GM18520 (cell line): ENCODE measurements around the gene JAK2.
"Not testable (repeated sequence)": the region's sequence is repeated elsewhere in the genome, so short reads cannot be mapped to it uniquely, and the experiment has no call there.

ENCODE experiments used
- ATAC-seq: cut with Tn5 transposase; IDR thresholded peaks from one replicate; pipeline ENCODE4 v1.9.1; 2021; ENCODE audit not compliant: unreplicated experiment

The JAK2 gene

DNA sequence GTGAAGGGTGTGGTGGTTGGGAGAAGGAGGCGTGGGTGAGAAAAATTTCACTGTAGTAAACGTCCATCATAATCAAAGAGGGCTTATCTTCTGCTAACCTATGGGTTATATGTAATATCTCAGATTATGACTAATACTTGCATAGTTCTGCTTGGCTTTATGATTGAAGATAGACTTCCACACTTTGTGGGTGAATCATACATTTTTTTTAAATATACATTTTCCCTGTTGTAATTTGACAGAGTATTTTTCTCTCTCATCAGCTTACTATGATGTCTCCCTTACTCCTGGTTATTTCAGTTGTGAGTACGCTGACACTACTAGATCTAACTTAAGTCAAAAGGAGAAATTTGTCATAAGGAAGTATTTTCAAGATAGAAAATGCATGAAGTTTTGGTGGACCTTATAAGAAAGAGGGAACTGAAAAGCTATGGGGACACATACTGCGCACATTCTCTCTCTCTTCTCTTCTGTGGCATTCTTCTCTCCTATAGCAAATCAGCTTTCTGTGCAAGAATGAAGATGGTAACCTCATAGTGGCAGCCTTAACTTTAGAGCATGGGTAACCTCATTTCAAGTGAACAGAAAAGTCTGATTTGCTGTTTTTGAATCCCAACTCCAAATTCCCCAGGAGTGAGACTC lies 4.9 kb upstream of the JAK2 start:
- no peak for ATAC-seq

DNA sequence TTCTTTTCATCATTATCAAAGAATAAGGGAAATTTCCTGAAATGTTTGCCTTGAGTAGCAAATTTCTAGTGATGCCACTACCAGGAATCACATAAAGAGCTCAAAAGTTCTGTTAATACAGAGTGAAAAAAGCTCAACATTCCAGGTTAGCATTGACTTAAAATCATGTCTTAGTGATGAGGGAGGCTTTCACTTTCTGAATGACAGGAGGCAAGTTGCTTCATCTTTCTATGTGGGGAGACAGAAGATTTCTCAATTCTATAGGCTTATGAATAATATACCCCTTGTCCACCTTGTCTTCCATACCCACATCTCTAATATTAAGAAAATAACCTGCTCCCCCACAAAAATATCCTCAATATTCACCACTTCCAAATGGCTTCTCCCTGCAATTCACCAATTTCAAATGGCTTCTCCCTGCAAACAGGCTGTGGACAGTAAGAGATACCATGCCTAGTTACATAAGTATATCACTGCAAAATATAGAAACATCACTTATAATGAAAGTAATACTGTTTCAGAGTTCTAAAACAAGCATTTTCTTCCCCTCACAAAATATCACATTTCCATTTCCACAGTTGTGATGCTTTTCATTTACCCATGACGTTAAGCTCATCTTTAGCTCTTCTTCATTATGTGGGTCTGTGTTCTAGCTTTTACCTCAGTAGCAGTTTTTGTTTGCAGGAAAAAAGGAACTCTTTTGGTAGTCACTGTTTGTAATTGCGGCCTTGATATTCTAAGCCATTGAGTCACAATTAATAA lies 2.2 kb upstream of the JAK2 start:
- ATAC-seq, result no peak

GRCh38 chr9:4983601-4984165 lies 1.4 kb upstream of the JAK2 start:
- no peak for ATAC-seq

- no peak for ATAC-seq
These were observed 876 bp upstream of the JAK2 start for GRCh38 chr9:4984171-4984620.

DNA sequence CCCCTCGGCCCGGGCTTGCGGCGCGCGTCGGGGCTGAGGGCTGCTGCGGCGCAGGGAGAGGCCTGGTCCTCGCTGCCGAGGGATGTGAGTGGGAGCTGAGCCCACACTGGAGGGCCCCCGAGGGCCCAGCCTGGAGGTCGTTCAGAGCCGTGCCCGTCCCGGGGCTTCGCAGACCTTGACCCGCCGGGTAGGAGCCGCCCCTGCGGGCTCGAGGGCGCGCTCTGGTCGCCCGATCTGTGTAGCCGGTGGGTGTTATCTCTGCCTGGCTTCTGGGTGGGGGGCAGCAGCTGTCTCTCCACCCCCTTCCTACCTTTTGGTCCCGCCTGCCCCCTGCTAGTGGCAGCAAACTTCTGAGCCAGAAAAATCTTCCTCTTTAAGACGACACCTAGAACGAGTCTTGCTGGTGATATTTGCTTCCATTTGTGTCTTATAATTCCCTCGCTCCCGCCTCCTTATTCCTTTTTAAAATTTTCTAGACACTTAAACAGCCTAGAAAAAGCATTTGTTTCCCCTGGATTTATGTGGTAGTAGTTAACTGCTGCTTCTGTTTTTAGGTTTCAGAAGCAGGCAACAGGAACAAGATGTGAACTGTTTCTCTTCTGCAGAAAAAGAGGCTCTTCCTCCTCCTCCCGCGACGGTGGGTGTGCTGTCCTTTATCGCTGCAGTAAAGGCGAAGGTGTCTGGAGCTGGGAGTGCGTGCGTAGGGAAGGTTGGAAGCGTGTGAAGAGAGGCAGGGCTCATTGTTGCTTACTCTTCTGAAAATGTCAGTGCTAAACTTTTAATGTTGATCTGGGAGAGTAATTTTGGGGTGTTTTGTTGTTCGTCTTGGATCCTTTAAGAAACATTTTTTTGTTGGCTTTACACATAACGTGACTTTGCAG lies 554 bp downstream of the JAK2 start:
- ATAC-seq, result no peak

DNA sequence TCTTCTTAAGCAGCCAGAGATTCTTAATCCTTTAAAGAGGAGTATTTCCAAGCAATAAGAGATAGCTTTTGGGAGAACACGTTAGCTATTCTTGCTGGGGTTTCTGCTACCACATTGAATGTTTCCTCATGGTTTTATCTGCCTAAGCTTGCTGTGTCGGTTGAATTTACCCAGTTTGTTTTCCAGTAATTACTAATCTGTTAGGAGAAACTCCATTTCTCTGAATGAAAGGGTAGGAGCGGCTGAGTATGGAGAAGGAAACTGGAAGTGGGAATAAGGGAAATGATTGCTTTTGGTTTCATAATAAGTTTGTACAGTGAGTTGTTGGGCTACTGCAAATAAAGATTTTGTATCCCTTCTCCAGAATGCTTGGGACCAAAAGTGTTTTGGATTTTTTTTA lies 1.2 kb downstream of the JAK2 start:
- ATAC-seq, result no peak

- no peak for ATAC-seq
These were observed 1.7 kb downstream of the JAK2 start for GRCh38 chr9:4986783-4987182.

DNA sequence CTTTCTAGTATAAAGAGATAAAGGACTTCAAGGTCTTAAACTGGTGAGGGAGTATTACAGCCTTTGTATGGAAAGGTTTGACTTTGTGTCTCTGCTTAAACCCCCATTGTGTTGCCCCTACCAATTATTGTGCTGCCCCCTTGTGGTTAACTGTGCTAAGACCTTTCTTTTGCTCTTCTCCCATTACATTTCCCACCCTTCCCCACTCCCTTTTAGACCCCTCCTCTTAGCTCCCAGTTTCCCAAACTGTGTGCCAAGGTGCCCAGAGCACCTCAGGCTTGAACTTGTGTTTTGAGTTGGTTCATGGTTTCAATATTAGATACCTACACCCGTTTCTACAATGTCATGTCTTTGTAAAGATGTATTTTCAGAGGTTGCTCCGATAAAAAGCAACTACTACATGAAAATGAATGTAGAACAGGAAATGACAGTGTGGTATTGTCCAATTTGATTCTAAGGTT lies 2.9 kb downstream of the JAK2 start:
- no peak for ATAC-seq

DNA sequence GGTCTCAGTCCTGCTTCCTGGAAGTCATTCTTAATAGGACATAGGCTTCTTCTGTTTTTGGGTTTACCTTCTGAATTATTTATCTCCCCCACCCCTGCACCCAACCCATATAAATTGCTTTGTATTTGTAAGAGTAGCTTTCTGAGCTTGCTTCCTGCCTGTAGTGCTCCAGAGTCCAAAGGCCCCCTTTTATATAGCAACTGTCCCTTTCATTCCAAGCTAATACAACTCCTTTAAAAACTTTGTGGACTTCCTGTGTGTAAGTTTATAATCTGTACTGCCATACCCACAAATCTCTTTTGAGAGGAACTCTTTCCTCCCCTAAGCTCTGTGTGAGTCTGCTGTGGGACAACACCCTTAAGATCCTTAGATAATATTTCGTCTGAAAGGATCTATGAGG lies 7.8 kb downstream of the JAK2 start:
- no peak for ATAC-seq

- no peak for ATAC-seq
These were observed 9.3 kb downstream of the JAK2 start for GRCh38 chr9:4994166-4994890.

DNA sequence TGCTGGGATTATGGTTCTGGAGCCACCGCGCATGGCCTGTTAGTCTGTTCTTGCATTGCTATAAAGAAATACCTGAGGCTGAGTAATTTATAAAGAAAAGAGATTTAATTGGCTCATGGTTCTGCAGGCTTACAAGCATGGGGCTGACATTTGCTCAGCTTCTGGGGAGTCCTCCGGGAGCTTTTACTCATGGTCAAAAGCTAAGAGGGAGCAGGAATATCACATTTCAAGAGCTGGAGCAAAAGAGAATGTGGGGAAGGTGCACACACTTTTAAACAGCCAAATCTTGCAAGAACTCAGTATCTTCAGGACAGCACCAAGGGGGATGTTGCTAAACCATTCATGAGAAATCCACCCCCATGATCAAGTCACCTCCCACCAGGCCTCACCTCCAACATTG lies 12.1 kb downstream of the JAK2 start:
- no peak for ATAC-seq

- ATAC-seq, result no peak
These were observed 12.6 kb downstream of the JAK2 start for GRCh38 chr9:4997631-4998030.

- ATAC-seq, result no peak
These were observed 17.7 kb downstream of the JAK2 start for GRCh38 chr9:5002811-5003210.

GRCh38 chr9:5004481-5004880 lies 19.4 kb downstream of the JAK2 start:
- no peak for ATAC-seq

GRCh38 chr9:5008202-5008601 lies 23.1 kb downstream of the JAK2 start:
- ATAC-seq, result no peak

DNA sequence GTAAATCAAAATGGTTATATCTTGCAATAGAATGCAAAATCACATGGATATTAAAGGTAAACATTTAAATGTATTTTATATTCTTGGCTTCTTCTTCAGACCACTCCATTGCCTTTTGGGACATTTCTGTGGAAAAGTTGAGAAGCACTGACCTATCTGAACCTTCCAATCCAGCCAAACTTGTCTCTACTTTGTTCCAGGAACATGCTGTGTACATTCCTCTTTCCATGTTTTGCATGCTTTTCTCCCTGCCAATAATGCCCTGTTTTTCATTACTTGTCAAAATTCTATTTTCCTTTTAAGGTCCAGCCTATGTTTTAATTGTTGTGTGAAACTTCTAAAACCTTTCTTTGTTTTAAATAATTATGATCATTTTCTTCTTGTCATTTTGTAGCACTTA lies 28.3 kb downstream of the JAK2 start:
- no peak for ATAC-seq

- no peak for ATAC-seq
These were observed 30.9 kb downstream of the JAK2 start for GRCh38 chr9:5015934-5016333.

- ATAC-seq, result no peak
These were observed 40.3 kb downstream of the JAK2 start for GRCh38 chr9:5025416-5025815.

GRCh38 chr9:5031941-5032340 lies 46.9 kb downstream of the JAK2 start:
- ATAC-seq, result not testable (repeated sequence)

DNA sequence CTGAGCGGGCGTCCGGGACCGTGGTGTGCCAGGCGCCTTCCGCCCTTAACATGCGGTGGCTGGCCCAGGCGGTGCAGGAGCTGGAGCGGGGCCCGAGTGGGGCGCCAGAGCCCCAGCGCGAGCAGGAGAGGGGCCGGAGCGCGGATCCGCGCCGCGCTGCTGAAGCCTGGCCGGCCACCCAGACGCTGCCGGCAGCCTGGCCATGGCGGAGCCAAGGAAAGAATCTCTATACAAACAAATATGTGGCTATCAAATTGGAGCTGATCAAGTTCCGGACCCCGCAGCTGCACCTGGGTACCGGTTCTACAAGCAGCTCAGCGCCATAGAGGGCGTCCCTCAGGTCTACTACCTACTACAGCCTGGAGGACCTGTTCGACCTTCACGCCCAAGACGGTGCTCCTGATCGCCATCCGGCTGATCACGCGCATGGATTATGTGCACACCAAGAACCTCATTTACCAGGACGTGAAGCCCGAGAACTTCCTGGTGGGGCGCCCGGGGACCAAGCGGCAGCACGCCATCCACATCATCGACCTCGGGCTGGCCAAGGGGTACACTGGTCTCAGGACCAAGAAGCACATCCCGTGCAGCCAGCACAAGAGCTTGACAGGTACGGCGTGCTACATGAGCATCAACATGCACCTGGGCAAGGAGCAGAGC lies 55.8 kb downstream of the JAK2 start:
- no peak for ATAC-seq
